ENCODE measurements around the gene ZNF346. TPM values are rescaled to one million over a fixed set of nuclear protein-coding genes. Genes with fewer than 3 reads are reported as not detected.

ZNF346 gene
- total and polyA plus RNA-seq, 2 of the 13 experiments (the other 11 are each of a cell fraction or from before 2014, with no cell fraction given), result 8.6 to 19.4 TPM

GRCh38 chr5:177086654-177087397 is 64.3 kb downstream of the ZNF346 start, which contains the start of gene FGFR4 (continued):
- TF ChIP-seq MEIS2 (CRISPR knock-in tag; IDR thresholded peaks at IDR 0.05) (peak; percentile 72), NCOA2 (CRISPR knock-in tag; IDR thresholded peaks at IDR 0.05) (peak; percentile 91), EED (CRISPR knock-in tag; IDR thresholded peaks at IDR 0.05) (no peak; the same call in 1 of the 2 replicates), MXD1 (CRISPR knock-in tag; IDR thresholded peaks at IDR 0.05) (peak; percentile 49; the same call in 1 of the 2 replicates), CCAR2 (optimal IDR thresholded peaks at IDR 0.05; ENCODE audit: low read depth, low read length) (no peak), NR2C2 (CRISPR knock-in tag; IDR thresholded peaks at IDR 0.05; ENCODE audit: borderline replicate concordance) (peak; percentile 60), ZNF766 (CRISPR knock-in tag; IDR thresholded peaks at IDR 0.05; ENCODE audit: borderline replicate concordance) (peak; percentile 67; the same call in 1 of the 2 replicates), NR0B2 (CRISPR knock-in tag; IDR thresholded peaks at IDR 0.05) (peak; percentile 40), FIP1L1 (IDR thresholded peaks at IDR 0.05; ENCODE audit: borderline replicate concordance, insufficient read depth, low read depth, low read length) (no peak), SMAD9 (CRISPR knock-in tag; IDR thresholded peaks at IDR 0.05) (no peak), JUNB (CRISPR knock-in tag; IDR thresholded peaks at IDR 0.05; ENCODE audit: borderline replicate concordance) (peak; percentile 20; the same call in 1 of the 2 replicates), ZNF740 (CRISPR knock-in tag; IDR thresholded peaks at IDR 0.05) (peak; percentile 83), ZFY (CRISPR knock-in tag; IDR thresholded peaks at IDR 0.05) (peak; percentile 88), KMT2B (CRISPR knock-in tag; IDR thresholded peaks at IDR 0.05) (peak; percentile 25; the same call in 1 of the 2 replicates), YEATS4 (CRISPR knock-in tag; IDR thresholded peaks at IDR 0.05; ENCODE audit: borderline replicate concordance) (peak; percentile 89), ZSCAN9 (CRISPR knock-in tag; IDR thresholded peaks at IDR 0.05; ENCODE audit: borderline replicate concordance) (0 out of 2 replicates have a peak, but pooled peaks have one; percentile 63), FOXP1 (IDR thresholded peaks at IDR 0.05) (no peak), FOXP1 (CRISPR knock-in tag; IDR thresholded peaks at IDR 0.05) (no peak), ZNF850 (CRISPR knock-in tag; conservative IDR thresholded peaks at IDR 0.05) (0 out of 2 replicates have a peak, but pooled peaks have one; percentile 83), SAP130 (CRISPR knock-in tag; IDR thresholded peaks at IDR 0.05; ENCODE audit: low read depth) (peak; percentile 87; the same call in 1 of the 2 replicates), SP4 (CRISPR knock-in tag; IDR thresholded peaks at IDR 0.05) (peak; percentile 97), GRHL1 (CRISPR knock-in tag; conservative IDR thresholded peaks at IDR 0.05) (no peak), LBX2 (CRISPR knock-in tag; IDR thresholded peaks at IDR 0.05; ENCODE audit: borderline replicate concordance) (no peak), ZNF569 (CRISPR knock-in tag; IDR thresholded peaks at IDR 0.05; ENCODE audit: borderline replicate concordance) (no peak), ATF6 (CRISPR knock-in tag; conservative IDR thresholded peaks at IDR 0.05) (0 out of 2 replicates have a peak, but pooled peaks have one; percentile 57)
